SHP77 treated with DMSO at 0.1 percent for 48 hours (cell line): ENCODE results near the gene NFRKB.
A peak's percentile ranks its signal among the peaks of the same experiment; 100 is the strongest.

ENCODE experiments used
- DNase-seq: peaks from one replicate; lab custom pipeline; 2025; lab: John Stamatoyannopoulos, UW

Gene NFRKB

GRCh38 chr11:129895126-129896041, at the start of gene NFRKB:
TSS of gene NFRKB (minus strand) at chr11:129895578. CDS start at chr11:129892849, 2,729 bp downstream.
- DNase-seq = peak; percentile 16

- DNase-seq = no peak
These were observed 49.3 kb upstream of the NFRKB start for GRCh38 chr11:129944696-129945095.

- no peak for DNase-seq
These were observed 47.7 kb upstream of the NFRKB start for GRCh38 chr11:129943036-129943435.

GRCh38 chr11:129939510-129939909, 44.1 kb upstream of the NFRKB start:
- DNase-seq = no peak

GRCh38 chr11:129938764-129939163, 43.4 kb upstream of the NFRKB start:
- DNase-seq = no peak

- DNase-seq = no peak
These were observed 42.3 kb upstream of the NFRKB start for GRCh38 chr11:129937592-129938238.

- DNase-seq = no peak
These were observed 40.3 kb upstream of the NFRKB start for GRCh38 chr11:129935723-129936122.

GRCh38 chr11:129933891-129934290, 38.5 kb upstream of the NFRKB start:
- no peak for DNase-seq

- DNase-seq = no peak
These were observed 37.9 kb upstream of the NFRKB start for GRCh38 chr11:129933262-129933661.

- DNase-seq = no peak
These were observed 37.1 kb upstream of the NFRKB start for GRCh38 chr11:129932381-129933067.

- no peak for DNase-seq
These were observed 35.4 kb upstream of the NFRKB start for GRCh38 chr11:129930743-129931142.

GRCh38 chr11:129930296-129930695, 34.9 kb upstream of the NFRKB start:
- no peak for DNase-seq

GRCh38 chr11:129929721-129930120, 34.3 kb upstream of the NFRKB start:
- DNase-seq = no peak

- DNase-seq = no peak
These were observed 33.7 kb upstream of the NFRKB start for GRCh38 chr11:129928923-129929692.

- DNase-seq = no peak
These were observed 27.3 kb upstream of the NFRKB start for GRCh38 chr11:129922674-129923073.

- DNase-seq = no peak
These were observed 23.0 kb upstream of the NFRKB start for GRCh38 chr11:129918361-129918760.

- no peak for DNase-seq
These were observed 21.9 kb upstream of the NFRKB start for GRCh38 chr11:129917231-129917630.

GRCh38 chr11:129911298-129911697, 15.9 kb upstream of the NFRKB start:
- no peak for DNase-seq

- no peak for DNase-seq
These were observed 15.0 kb upstream of the NFRKB start for GRCh38 chr11:129910360-129910759.

- no peak for DNase-seq
These were observed 10.0 kb upstream of the NFRKB start for GRCh38 chr11:129905402-129905801.

GRCh38 chr11:129896062-129896461, 684 bp upstream of the NFRKB start:
- no peak for DNase-seq
